Stimulated activated CD4-positive, alpha-beta T cell treated with anti-CD3 and anti-CD28 coated beads, TNF-alpha, amount 100 ng/mL, for 1 hour (primary cell): ENCODE data around the gene ISLR2.

Source experiments
- DNase-seq, 3 donors: peaks; one replicate each; pipeline ENCODE4 v3.0.0-alpha.2; 2020; ENCODE audit warnings: low read depth in 3 of 3, low spot score in 1 of 3

The ISLR2 gene

DNA sequence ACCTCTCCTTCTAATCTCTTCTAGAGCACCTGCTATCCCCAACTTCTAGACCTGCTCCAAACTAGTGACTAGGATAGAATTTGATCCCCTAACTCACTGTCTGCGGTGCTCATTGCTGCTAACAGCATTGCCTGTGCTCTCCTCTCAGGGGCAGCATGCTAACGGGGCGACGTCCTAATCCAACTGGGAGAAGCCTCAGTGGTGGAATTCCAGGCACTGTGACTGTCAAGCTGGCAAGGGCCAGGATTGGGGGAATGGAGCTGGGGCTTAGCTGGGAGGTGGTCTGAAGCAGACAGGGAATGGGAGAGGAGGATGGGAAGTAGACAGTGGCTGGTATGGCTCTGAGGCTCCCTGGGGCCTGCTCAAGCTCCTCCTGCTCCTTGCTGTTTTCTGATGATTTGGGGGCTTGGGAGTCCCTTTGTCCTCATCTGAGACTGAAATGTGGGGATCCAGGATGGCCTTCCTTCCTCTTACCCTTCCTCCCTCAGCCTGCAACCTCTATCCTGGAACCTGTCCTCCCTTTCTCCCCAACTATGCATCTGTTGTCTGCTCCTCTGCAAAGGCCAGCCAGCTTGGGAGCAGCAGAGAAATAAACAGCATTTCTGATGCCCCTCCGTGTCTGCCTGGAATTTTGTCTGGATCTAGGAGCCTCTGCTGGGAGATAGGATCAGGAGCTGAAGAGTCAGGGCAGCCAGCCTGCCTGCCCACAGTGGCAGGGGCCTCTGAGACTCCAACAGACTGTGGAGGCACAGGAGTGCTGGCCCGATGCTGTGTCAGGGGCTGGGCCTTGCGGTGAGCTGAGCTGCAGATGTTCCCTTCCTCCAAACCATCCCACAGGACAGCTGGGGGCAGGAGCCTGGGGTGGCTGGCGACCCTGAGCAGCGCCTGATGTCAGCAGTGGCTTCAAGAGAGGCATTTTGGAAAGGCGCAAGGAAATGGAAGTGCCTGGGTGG lies 46.2 kb downstream of the ISLR2 start:
- DNase-seq: no peak

- DNase-seq: no peak
Measured at GRCh38 chr15:74178326-74179100, 48.1 kb downstream of the ISLR2 start.

GRCh38 chr15:74179101-74179841 lies 48.9 kb downstream of the ISLR2 start:
- no peak for DNase-seq

GRCh38 chr15:74179983-74180880 lies 49.8 kb downstream of the ISLR2 start:
- DNase-seq: no peak

DNA sequence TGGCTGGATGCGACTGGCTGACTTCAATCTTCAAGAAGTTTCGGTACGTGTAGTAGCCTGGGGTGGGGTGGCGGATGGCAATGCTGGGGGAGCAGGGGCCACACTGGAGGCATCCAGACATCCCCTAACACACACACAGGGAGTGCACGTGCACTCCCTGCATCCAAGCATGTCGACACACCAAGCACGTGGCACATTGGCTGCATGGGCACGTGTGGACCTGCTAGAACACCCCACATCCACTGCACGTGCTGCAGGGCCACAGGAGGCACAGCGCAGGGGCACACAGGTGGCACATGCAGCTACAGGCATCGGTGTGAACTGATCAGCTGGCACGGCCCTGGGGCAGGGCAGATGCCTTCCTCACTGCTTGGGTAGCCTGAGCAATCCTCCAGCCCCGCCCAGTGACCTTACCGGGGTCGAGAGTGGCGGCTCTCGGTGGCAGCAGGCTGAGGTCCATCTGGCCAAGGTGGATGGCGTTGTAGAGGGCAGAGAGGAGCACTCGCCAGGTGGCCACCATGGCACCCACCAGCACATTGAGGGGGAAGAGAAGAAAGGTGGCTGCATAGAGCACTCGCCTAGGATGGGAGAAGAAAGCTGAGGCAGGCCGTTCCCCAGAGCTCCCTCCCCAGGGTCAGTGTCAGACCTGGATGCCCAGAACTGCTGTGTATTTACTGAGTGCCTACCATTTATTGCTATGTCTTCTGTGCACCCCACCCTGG lies 50.7 kb downstream of the ISLR2 start:
- DNase-seq: no peak

GRCh38 chr15:74182131-74182530 lies 51.7 kb downstream of the ISLR2 start:
- no peak for DNase-seq

- no peak for DNase-seq
Measured at GRCh38 chr15:74184582-74185091, 54.3 kb downstream of the ISLR2 start.

DNA sequence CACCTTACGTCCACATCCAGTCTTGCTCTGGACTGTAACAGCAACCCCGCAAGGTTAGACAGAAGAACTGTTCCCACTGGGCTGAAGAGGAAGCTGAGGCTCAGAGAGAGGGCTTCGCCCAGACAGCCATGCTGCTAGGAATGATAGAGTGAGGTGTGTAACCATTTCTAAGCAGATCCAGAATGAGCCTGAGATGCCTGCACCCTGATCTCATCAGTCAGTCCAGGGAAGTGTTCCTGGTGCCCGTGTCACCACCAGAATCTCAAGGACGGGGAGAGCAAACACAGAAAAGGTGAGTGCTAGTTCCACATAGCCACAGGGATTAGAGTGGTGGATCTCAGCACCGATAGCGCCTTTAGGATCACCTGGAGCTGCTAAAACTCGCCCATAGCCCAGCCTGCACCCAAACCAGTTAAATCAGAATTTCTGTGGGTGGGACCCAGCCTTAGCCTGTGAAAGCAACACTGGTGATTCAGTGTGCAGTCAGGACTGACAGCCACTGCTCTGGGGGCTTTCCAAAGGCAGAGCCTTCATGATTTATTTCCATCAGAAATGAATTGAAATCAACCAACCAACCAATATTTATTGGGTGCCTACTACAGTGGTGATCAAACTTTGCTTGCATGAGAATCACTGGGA lies 55.4 kb downstream of the ISLR2 start:
- DNase-seq: no peak
